Smooth muscle cell of bladder (primary cell): ENCODE measurements around the gene CCDC7. TPM values are rescaled to one million over a fixed set of nuclear protein-coding genes. Genes with fewer than 3 reads are reported as not detected.

Source experiments
- total RNA-seq: library from RNA; depleted of rRNA; stranded (reverse); fragments of >200 nt; gene quantifications from 2 replicates; pipeline ENCODE4 v1.2.3, GENCODE V29; 2014

Gene CCDC7
- 13.7 and 15.7 TPM in 2 replicates for total RNA-seq

DNA sequence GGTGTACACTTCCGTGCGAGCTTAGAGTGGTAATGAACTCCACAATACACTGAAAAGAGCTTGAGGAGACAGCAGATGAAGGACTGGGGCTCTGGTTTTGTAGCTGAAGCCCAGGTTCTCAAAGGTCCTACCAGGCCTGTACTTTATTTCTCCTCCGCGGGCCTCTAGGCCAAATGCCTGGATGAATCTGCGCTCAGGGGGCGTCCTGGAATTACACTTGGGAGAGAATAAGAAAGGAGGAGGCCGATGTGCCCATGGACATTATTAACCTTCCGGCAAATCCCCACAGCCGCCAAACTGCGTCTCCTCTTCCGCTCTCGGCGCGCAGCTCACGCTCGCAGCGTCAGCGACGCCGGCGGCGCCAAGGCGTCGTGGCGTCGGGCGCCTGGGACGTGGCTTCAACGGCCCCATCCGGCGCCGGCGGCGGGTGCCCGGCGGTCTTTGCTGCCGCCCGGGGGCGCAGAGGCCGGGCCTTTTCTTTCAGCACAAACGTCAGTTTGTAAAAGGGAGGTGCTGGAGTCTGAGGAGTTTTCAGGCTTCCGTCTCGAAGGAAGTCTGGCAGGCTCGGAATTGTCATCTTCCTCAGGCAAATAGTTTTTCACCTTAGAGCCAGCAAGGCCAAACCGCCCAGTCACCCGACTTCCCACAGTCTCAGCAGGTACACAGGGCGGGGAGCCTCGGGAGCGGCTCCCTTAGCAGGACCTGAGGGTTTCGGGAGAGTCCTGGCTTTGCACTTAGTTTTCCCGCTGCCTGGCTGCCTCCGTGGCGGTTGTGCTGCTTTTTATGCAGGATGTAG is at the start of gene CCDC7:
CCDC7 (plus strand) TSS at position 401 of the 796 bp plus-strand sequence. CDS start 5,503 bp downstream, outside the sequence.

Other genes with a start within 250 kb of the CCDC7 start
- gene EPC1, start 99.0 kb upstream of the CCDC7 start, total RNA-seq, result 21.0 and 21.4 TPM in 2 replicates